GM12878 (cell line): ENCODE data around the gene PRM1. TPM values are rescaled to one million over a fixed set of nuclear protein-coding genes. Genes with fewer than 3 reads are reported as not detected.
A peak's percentile ranks its signal among the peaks of the same experiment; 100 is the strongest.

Experiments used
- ATAC-seq: fragments of 200-7000 bp; cut with Tn5 transposase; 3 replicates; pipeline ENCODE4 v1.9.1; 2020; ENCODE audit warnings: mild to moderate bottlenecking, moderate library complexity
- BruUV-seq: library from RNA; stranded (reverse); fragments of 400-500 nt; replicated peaks from 2 replicates; lab custom pipeline; 2021; lab: Mats Ljungman, UMichigan
- CTCF ChIA-PET: fragments of 300-600 bp; sonication (Branson Sonifier 250); formaldehyde crosslinking; extraction: SDS; loops from one replicate; lab custom pipeline; 2021; ENCODE audit warnings: inconsistent platforms; lab: Yijun Ruan, JAX
- POLR2A ChIA-PET: fragments of 350-600 bp; formaldehyde crosslinking; extraction: SDS; loops from one replicate; lab custom pipeline; 2021; ENCODE audit warnings: inconsistent platforms; lab: Charles Lee
- RAD21 ChIA-PET: fragments of 300-600 bp; sonication (Branson Sonifier 250); formaldehyde crosslinking; loops from one replicate; lab custom pipeline; 2023; ENCODE audit warnings: antibody characterized with exemption; ENCODE audit not compliant: unreplicated experiment; lab: Charles Lee
- SMC1A ChIA-PET: fragments of 300-600 bp; sonication (Branson Sonifier 250); formaldehyde crosslinking; loops from one replicate; lab custom pipeline; 2023; ENCODE audit not compliant: unreplicated experiment, uncharacterized antibody; lab: Charles Lee
- DNase-seq: peaks from one replicate; pipeline ENCODE4 v3.0.0-alpha.2; 2011; ENCODE audit warnings: low read depth, low spot score
- FAIRE-seq: peaks from 3 replicates; lab custom pipeline; 2011; peaks lifted over from hg19 to GRCh38; lab: Jason Lieb, UNC
- H2AFZ ChIP-seq: 2 replicates; pipeline ENCODE4 v1.6.0; 2011; ENCODE audit warnings: low read depth, low read length, control low read depth; ENCODE audit not compliant: control insufficient read depth
- H3K27ac ChIP-seq: 2 replicates; pipeline ENCODE4 v1.5.1; 2011; ENCODE audit warnings: control low read depth; ENCODE audit not compliant: control insufficient read depth, insufficient read depth
- H3K27me3 ChIP-seq, 2 experiments: replicated peaks in 1 of 2; 2 replicates each; pipeline versions ENCODE4 v1.6.0 to v1.6.1; 2011; ENCODE audit warnings: low read length in 1 of 2; ENCODE audit not compliant: control insufficient read depth in 2 of 2, insufficient read depth in 2 of 2
- H3K36me3 ChIP-seq, 2 experiments: 2 replicates each; pipeline ENCODE4 v1.5.1; 2011; ENCODE audit warnings: low read length in 1 of 2; ENCODE audit not compliant: control insufficient read depth in 2 of 2, insufficient read depth in 2 of 2
- H3K4me1 ChIP-seq: 2 replicates; pipeline ENCODE4 v1.6.1; 2011; ENCODE audit warnings: mild to moderate bottlenecking, low read length, moderate library complexity, mixed read lengths; ENCODE audit not compliant: control insufficient read depth, insufficient read depth
- H3K4me2 ChIP-seq: 2 replicates; pipeline ENCODE4 v1.6.0; 2011; ENCODE audit warnings: control low read depth; ENCODE audit not compliant: control insufficient read depth, insufficient read depth
- H3K4me3 ChIP-seq: fragments of 200-600 bp; sonication (generic); 2 replicates; pipeline ENCODE4 v1.5.1; 2016
- H3K79me2 ChIP-seq: 2 replicates; pipeline ENCODE4 v1.6.0; 2011; ENCODE audit warnings: low read length; ENCODE audit not compliant: control insufficient read depth, insufficient read depth
- H3K9ac ChIP-seq: 2 replicates; pipeline ENCODE4 v1.8.0; 2011; ENCODE audit warnings: low read length, control low read depth, mixed read lengths; ENCODE audit not compliant: control insufficient read depth, insufficient read depth
- H3K9me3 ChIP-seq: replicated peaks from 3 replicates; pipeline ENCODE4 v1.5.1; 2011; ENCODE audit warnings: mild to moderate bottlenecking, low read length; ENCODE audit not compliant: control insufficient read depth, insufficient read depth
- H4K20me1 ChIP-seq: 2 replicates; pipeline ENCODE4 v1.6.0; 2011; ENCODE audit not compliant: control insufficient read depth, insufficient read depth
- BACH1 ChIP-seq: fragments of 450-650 bp; IDR thresholded peaks from 2 replicates; pipeline ENCODE4 v1.6.1; 2017; ENCODE audit warnings: mild to moderate bottlenecking, borderline replicate concordance
- CBFB ChIP-seq: IDR thresholded peaks from 2 replicates; pipeline ENCODE4 v1.6.1; 2016; ENCODE audit warnings: antibody characterized with exemption, low read depth
- FOXK2 ChIP-seq: fragments of 450-650 bp; IDR thresholded peaks from 2 replicates; pipeline ENCODE4 v1.6.1; 2017; ENCODE audit warnings: mild to moderate bottlenecking, moderate library complexity
- MTA3 ChIP-seq: IDR thresholded peaks from 2 replicates; pipeline ENCODE4 v1.6.1; 2012; ENCODE audit warnings: low read length, inconsistent platforms, borderline replicate concordance
- RB1 ChIP-seq: fragments of 450-650 bp; formaldehyde crosslinking; IDR thresholded peaks from 2 replicates; pipeline ENCODE4 v1.6.1; 2017; ENCODE audit warnings: mild to moderate bottlenecking, borderline replicate concordance
- TCF3 ChIP-seq: IDR thresholded peaks from 2 replicates; pipeline ENCODE4 v1.6.1; 2012; ENCODE audit warnings: low read depth, mild to moderate bottlenecking, low read length, borderline replicate concordance; ENCODE audit not compliant: insufficient read depth
- ZNF622 ChIP-seq: fragments of 450-650 bp; IDR thresholded peaks from 2 replicates; pipeline ENCODE4 v1.6.1; 2017; ENCODE audit warnings: mild to moderate bottlenecking, inconsistent platforms
- WGBS: methylation state at CpG from one replicate; pipeline ENCODE4 v1.1.6; 2016; ENCODE audit warnings: low lambda C conversion rate; ENCODE audit not compliant: insufficient replicate concordance, insufficient coverage; ENCODE audit errors: missing lambda C conversion rate; 5-methylcytosine and 5-hydroxymethylcytosine counted together
- in situ Hi-C: fragments of 300-500 bp; cut with MboI; formaldehyde crosslinking; loops from 9 replicates; pipeline ENCODE4 v1.14.3; 2018; ENCODE audit warnings: mixed read lengths
- intact Hi-C: fragments of 100-400 bp; cut with micrococcal nuclease; formaldehyde crosslinking; loops from one replicate; pipeline ENCODE4 v1.14.2; 2022; ENCODE audit not compliant: unreplicated experiment
- polyA plus RNA-seq, 11 experiments: library from polyadenylated mRNA; depleted of rRNA in 4 of 11; unstranded in 6 of 11; stranded (reverse) in 5 of 11; fragments of >200 nt; fragmentation: Nextera tagmentation in 4 of 11; fragmentation: Illumina TruSeq in 1 of 11; extraction: Ambion mirVana in 4 of 11; extraction: Trizol in 1 of 11; gene quantifications; 1 replicate in 1 of 11; 2 replicates in 10 of 11; pipeline versions ENCODE4 v1.2.1 to v1.2.3, GENCODE V29; 2011 to 2016; ENCODE audit warnings: inconsistent platforms in 2 of 11, missing spikeins in 2 of 11, low read depth in 1 of 11
- total RNA-seq, 4 experiments: library from RNA; depleted of rRNA in 3 of 4; stranded (reverse); fragments of >200 nt in 3 of 4; fragmentation: Illumina TruSeq in 1 of 4; extraction: Trizol in 1 of 4; gene quantifications; 2 replicates each; pipeline versions ENCODE4 v1.2.1 to v1.2.3, GENCODE V29; 2013 to 2021
- TF ChIP-seq, protein P1 (sequence below): fragments of 450-650 bp; IDR thresholded peaks from 2 replicates; pipeline ENCODE4 v1.6.1; 2017; ENCODE audit warnings: mild to moderate bottlenecking, moderate library complexity
- TF ChIP-seq, protein P2 (sequence below): fragments of 150-350 bp; IDR thresholded peaks from 2 replicates; pipeline ENCODE4 v1.6.1; 2016; ENCODE audit warnings: low read depth, low read length
- TF ChIP-seq, protein P3 (sequence below): fragments of 450-650 bp; formaldehyde crosslinking; IDR thresholded peaks from 2 replicates; pipeline ENCODE4 v1.4.0; 2020; ENCODE audit warnings: mild to moderate bottlenecking, moderate library complexity

The PRM1 gene
- total and polyA plus RNA-seq, 10 of the 15 experiments (the other 5 are each of a cell fraction or from before 2014, with no cell fraction given) = 0.20 TPM; not detected in 9

DNA sequence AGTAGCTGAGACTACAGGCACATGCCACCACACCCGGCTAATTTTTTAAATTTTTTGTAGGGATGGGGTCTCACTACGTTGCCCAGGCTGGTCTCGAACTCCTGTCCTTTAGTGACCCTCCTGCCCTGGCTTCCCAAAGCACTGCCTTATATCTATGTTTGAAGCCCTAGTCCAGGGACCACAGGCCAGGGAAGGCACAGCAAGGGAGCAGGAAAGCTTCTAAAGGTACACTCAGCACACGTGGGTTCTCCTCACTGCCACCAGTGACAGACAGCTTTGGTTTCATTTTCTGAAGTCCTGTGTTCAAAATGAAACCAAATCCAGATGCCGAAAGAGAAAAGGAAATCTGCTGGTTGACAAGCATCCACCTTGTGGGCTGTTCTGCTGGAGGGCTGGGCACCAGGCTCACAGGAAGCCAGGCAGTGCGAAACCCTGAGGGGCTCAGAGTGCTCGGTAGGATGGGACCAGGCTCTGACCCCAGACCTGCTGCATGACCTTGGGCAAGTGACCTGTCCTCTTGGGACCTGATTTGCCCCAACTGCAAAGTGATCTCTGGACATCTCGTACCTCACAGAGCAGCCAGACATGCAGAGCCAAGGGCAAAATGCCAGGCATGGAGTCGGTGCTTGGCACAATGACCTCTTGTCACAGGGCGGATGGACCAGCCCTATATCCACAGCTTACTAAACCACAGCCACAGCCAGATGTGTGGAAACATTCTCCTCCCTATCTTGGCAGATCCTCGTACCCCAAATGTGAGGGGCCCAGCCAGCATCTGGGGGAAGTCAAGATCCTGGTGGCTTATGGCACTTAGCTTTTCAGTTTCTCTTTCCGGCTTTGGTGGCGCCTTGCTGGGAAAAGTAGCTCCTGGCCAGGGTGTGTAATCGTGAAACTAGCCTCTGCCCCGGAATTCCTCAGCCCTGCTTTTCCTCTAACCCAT is 22.3 kb downstream of the PRM1 start:
- Histone ChIP-seq H3K36me3 (no peaks in the 10 kb centered on the region; a peak in 1 of 4 replicates), H3K9me3 (no peaks in the 10 kb centered on the region), H3K4me2 (peak overlapping the region; percentile 95), H3K9ac (peak overlapping the region; percentile 24; the same call in 1 of the 2 replicates), H3K4me1 (peaks cover 34% of the 10 kb centered on the region), H2AFZ (peak overlapping the region; percentile 60), H3K4me3 (no peak overlapping the region), H4K20me1 (no peaks in the 10 kb centered on the region), H3K27me3 (no peaks in the 10 kb centered on the region), H3K79me2 (peaks cover 22% of the 10 kb centered on the region), H3K27ac (peak overlapping the region; percentile 50)
- CTCF ChIA-PET = interaction anchor here (1.0 to 11.0 kb wide), 12 partner anchors 38 to 309 kb away, joined by 3 to 170 read pairs (median 20); no protein-coding TSS in a partner anchor
- SMC1A ChIA-PET = interaction anchor here (0.8 to 8.8 kb wide), 20 partner anchors 12 to 294 kb away, joined by 3 to 108 read pairs (median 5); partner anchors contain the start of gene TNP2
- 24% methylated on average over 15 of the region's 15 CpGs for WGBS
- in situ Hi-C loops = no loop called here
- DNase-seq (peak; percentile 68), ATAC-seq (peak; percentile 2), FAIRE-seq (peak; percentile 89)
- intact Hi-C loops = loop anchor here (5.0 kb wide), 3 partner anchors 157 to 277 kb away; no protein-coding TSS in a partner anchor
- RAD21 ChIA-PET = interaction anchor here (0.6 to 11.8 kb wide), 19 partner anchors 26 to 451 kb away, joined by 3 to 243 read pairs (median 4); no protein-coding TSS in a partner anchor
- POLR2A ChIA-PET = interaction anchor here (0.6 to 5.8 kb wide), 16 partner anchors 13 to 518 kb away, joined by 3 to 80 read pairs (median 4); no protein-coding TSS in a partner anchor
- no TSS peak for BruUV-seq
- no peak for TF ChIP-seq ZNF622
- no peak for TF ChIP-seq BACH1
- TF ChIP-seq, protein P1, sequence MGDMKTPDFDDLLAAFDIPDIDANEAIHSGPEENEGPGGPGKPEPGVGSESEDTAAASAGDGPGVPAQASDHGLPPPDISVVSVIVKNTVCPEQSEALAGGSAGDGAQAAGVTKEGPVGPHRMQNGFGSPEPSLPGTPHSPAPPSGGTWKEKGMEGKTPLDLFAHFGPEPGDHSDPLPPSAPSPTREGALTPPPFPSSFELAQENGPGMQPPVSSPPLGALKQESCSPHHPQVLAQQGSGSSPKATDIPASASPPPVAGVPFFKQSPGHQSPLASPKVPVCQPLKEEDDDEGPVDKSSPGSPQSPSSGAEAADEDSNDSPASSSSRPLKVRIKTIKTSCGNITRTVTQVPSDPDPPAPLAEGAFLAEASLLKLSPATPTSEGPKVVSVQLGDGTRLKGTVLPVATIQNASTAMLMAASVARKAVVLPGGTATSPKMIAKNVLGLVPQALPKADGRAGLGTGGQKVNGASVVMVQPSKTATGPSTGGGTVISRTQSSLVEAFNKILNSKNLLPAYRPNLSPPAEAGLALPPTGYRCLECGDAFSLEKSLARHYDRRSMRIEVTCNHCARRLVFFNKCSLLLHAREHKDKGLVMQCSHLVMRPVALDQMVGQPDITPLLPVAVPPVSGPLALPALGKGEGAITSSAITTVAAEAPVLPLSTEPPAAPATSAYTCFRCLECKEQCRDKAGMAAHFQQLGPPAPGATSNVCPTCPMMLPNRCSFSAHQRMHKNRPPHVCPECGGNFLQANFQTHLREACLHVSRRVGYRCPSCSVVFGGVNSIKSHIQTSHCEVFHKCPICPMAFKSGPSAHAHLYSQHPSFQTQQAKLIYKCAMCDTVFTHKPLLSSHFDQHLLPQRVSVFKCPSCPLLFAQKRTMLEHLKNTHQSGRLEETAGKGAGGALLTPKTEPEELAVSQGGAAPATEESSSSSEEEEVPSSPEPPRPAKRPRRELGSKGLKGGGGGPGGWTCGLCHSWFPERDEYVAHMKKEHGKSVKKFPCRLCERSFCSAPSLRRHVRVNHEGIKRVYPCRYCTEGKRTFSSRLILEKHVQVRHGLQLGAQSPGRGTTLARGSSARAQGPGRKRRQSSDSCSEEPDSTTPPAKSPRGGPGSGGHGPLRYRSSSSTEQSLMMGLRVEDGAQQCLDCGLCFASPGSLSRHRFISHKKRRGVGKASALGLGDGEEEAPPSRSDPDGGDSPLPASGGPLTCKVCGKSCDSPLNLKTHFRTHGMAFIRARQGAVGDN = 0 out of 2 replicates have a peak, but pooled peaks have one; percentile 52
- no peak for TF ChIP-seq MTA3
- TF ChIP-seq, protein P2, sequence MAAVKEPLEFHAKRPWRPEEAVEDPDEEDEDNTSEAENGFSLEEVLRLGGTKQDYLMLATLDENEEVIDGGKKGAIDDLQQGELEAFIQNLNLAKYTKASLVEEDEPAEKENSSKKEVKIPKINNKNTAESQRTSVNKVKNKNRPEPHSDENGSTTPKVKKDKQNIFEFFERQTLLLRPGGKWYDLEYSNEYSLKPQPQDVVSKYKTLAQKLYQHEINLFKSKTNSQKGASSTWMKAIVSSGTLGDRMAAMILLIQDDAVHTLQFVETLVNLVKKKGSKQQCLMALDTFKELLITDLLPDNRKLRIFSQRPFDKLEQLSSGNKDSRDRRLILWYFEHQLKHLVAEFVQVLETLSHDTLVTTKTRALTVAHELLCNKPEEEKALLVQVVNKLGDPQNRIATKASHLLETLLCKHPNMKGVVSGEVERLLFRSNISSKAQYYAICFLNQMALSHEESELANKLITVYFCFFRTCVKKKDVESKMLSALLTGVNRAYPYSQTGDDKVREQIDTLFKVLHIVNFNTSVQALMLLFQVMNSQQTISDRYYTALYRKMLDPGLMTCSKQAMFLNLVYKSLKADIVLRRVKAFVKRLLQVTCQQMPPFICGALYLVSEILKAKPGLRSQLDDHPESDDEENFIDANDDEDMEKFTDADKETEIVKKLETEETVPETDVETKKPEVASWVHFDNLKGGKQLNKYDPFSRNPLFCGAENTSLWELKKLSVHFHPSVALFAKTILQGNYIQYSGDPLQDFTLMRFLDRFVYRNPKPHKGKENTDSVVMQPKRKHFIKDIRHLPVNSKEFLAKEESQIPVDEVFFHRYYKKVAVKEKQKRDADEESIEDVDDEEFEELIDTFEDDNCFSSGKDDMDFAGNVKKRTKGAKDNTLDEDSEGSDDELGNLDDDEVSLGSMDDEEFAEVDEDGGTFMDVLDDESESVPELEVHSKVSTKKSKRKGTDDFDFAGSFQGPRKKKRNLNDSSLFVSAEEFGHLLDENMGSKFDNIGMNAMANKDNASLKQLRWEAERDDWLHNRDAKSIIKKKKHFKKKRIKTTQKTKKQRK = no peak
- no peak for TF ChIP-seq FOXK2
- TF ChIP-seq CBFB = no peak
- TF ChIP-seq TCF3 = no peak
- no peak for TF ChIP-seq RB1
- TF ChIP-seq, protein P3, sequence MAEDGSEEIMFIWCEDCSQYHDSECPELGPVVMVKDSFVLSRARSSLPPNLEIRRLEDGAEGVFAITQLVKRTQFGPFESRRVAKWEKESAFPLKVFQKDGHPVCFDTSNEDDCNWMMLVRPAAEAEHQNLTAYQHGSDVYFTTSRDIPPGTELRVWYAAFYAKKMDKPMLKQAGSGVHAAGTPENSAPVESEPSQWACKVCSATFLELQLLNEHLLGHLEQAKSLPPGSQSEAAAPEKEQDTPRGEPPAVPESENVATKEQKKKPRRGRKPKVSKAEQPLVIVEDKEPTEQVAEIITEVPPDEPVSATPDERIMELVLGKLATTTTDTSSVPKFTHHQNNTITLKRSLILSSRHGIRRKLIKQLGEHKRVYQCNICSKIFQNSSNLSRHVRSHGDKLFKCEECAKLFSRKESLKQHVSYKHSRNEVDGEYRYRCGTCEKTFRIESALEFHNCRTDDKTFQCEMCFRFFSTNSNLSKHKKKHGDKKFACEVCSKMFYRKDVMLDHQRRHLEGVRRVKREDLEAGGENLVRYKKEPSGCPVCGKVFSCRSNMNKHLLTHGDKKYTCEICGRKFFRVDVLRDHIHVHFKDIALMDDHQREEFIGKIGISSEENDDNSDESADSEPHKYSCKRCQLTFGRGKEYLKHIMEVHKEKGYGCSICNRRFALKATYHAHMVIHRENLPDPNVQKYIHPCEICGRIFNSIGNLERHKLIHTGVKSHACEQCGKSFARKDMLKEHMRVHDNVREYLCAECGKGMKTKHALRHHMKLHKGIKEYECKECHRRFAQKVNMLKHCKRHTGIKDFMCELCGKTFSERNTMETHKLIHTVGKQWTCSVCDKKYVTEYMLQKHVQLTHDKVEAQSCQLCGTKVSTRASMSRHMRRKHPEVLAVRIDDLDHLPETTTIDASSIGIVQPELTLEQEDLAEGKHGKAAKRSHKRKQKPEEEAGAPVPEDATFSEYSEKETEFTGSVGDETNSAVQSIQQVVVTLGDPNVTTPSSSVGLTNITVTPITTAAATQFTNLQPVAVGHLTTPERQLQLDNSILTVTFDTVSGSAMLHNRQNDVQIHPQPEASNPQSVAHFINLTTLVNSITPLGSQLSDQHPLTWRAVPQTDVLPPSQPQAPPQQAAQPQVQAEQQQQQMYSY (CRISPR knock-in tag) = no peak
